ENCODE data around the gene HADH. TPM values are rescaled to one million over a fixed set of nuclear protein-coding genes. Genes with fewer than 3 reads are reported as not detected.
"Not testable (repeated sequence)": the region's sequence is repeated elsewhere in the genome, so short reads cannot be mapped to it uniquely, and the experiment has no call there.

Gene HADH
- total RNA-seq, 1 donor from 2014 or later, result 34.3 TPM

- intact Hi-C loops (cut with DNase I), result no loop called here
- Histone ChIP-seq H3K27ac (no peak overlapping the region), H3K4me3 (no peak overlapping the region)
These were observed 59.7 kb downstream of the HADH start for GRCh38 chr4:108049406-108049805.

GRCh38 chr4:108050166-108051111 lies 60.8 kb downstream of the HADH start:
- H3K4me1 ChIP-seq; H3K36me3 ChIP-seq; DNase-seq (ENCODE audit: low spot score in 2 of 2); H3K27me3 ChIP-seq; H3K4me3 ChIP-seq; intact Hi-C loops (cut with DNase I); H3K9me3 ChIP-seq; H3K27ac ChIP-seq: not testable (repeated sequence)

More at GRCh38 chr4:108049406-108049805, 59.7 kb downstream of the HADH start:
- no peaks in the 10 kb centered on the region for H3K36me3 ChIP-seq
- no peak for TF ChIP-seq CTCF (IDR thresholded peaks at IDR 0.05)
- DNase-seq (ENCODE audit: low spot score in 2 of 2), result no peak
- peaks cover 0 to 7% of the 10 kb centered on the region in 2 donors for H3K4me1 ChIP-seq
- no peaks in the 10 kb centered on the region for H3K9me3 ChIP-seq
- no peaks in the 10 kb centered on the region for H3K27me3 ChIP-seq

- Histone ChIP-seq H3K9me3 (no peaks in the 10 kb centered on the region), H3K27ac (no peak overlapping the region), H3K36me3 (no peaks in the 10 kb centered on the region), H3K4me1 (no peaks in the 10 kb centered on the region), H3K27me3 (no peaks in the 10 kb centered on the region), H3K4me3 (no peak overlapping the region)
- no peak for DNase-seq (ENCODE audit: low spot score in 2 of 2)
- intact Hi-C loops (cut with DNase I), result no loop called here
- no peak for TF ChIP-seq CTCF (IDR thresholded peaks at IDR 0.05)
These were observed 61.7 kb downstream of the HADH start for GRCh38 chr4:108051343-108051742.

GRCh38 chr4:108052558-108053120 lies 63.0 kb downstream of the HADH start:
- intact Hi-C loops (cut with DNase I), result no loop called here
- no peak for TF ChIP-seq CTCF (IDR thresholded peaks at IDR 0.05)
- H3K4me3 ChIP-seq, result no peak overlapping the region
- H3K4me1 ChIP-seq, result no peaks in the 10 kb centered on the region
- no peaks in the 10 kb centered on the region for H3K27me3 ChIP-seq
- DNase-seq (ENCODE audit: low spot score in 2 of 2), result no peak
- no peak overlapping the region for H3K27ac ChIP-seq
- H3K9me3 ChIP-seq, result no peaks in the 10 kb centered on the region
- no peaks in the 10 kb centered on the region for H3K36me3 ChIP-seq

GRCh38 chr4:108053251-108053711 lies 63.6 kb downstream of the HADH start:
- intact Hi-C loops (cut with DNase I), result no loop called here
- DNase-seq (ENCODE audit: low spot score in 2 of 2), result no peak
- Histone ChIP-seq H3K27me3 (no peaks in the 10 kb centered on the region), H3K9me3 (no peaks in the 10 kb centered on the region), H3K36me3 (no peaks in the 10 kb centered on the region), H3K27ac (no peak overlapping the region), H3K4me3 (no peak overlapping the region), H3K4me1 (no peaks in the 10 kb centered on the region)
- no peak for TF ChIP-seq CTCF (IDR thresholded peaks at IDR 0.05)

GRCh38 chr4:108054025-108054638 lies 64.4 kb downstream of the HADH start:
- no peaks in the 10 kb centered on the region for H3K36me3 ChIP-seq
- H3K9me3 ChIP-seq, result no peaks in the 10 kb centered on the region
- no peak overlapping the region for H3K27ac ChIP-seq
- intact Hi-C loops (cut with DNase I), result no loop called here
- no peaks in the 10 kb centered on the region for H3K4me1 ChIP-seq
- H3K27me3 ChIP-seq, result no peaks in the 10 kb centered on the region
- no peak overlapping the region for H3K4me3 ChIP-seq
- no peak for TF ChIP-seq CTCF (IDR thresholded peaks at IDR 0.05)
- DNase-seq (ENCODE audit: low spot score in 2 of 2), result no peak

All from ascending aorta (tissue), 2 donors.